ENCODE data around the gene GAB1. TPM values are rescaled to one million over a fixed set of nuclear protein-coding genes. Genes with fewer than 3 reads are reported as not detected.

The GAB1 gene
- total and polyA plus RNA-seq, 2 of the 13 experiments (the other 11 are each of a cell fraction or from before 2014, with no cell fraction given): 8.7 to 14.7 TPM

DNA sequence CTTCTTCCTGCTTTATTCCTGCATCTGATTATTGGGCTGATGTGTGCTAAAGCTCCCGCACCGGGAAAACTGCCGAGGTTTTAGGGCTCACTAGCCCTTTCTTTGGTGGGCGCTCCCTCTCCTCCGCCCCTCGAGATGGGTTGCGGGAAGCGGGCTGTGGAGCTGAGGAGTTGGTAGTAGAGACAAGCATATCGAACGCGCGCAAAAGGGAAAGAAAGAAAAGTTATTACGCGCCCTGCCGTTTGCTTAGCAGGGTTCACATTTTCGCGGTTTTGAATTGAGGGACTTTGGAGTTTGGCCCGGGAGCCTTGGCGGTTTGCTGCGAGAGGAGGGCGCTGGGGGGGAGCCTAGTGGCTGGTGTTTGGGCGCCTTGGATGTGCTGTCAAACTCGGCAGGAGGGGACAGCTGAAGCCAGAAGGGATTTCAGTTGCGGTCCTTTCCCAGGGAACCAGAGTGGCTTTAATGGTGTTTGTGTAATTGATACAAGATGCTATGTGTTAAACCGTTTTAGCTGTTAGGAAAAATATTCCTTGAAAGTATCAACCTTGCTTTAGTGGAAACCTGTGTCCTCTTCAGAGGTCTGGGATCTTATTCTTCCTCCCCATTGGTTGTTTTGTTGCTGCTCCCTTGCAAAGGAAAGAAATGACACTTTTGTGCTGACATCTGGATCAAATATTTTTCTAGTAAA is 1.1 kb downstream of the GAB1 start (continued):
- TF ChIP-seq ZBTB8A (CRISPR knock-in tag; IDR thresholded peaks at IDR 0.05; ENCODE audit: borderline replicate concordance, low read depth) (peak; percentile 39; the same call in 1 of the 2 replicates), ZNF678 (CRISPR knock-in tag; IDR thresholded peaks at IDR 0.05) (no peak), ZNF841 (CRISPR knock-in tag; IDR thresholded peaks at IDR 0.05; ENCODE audit: borderline replicate concordance) (no peak), ZFP36L1 (CRISPR knock-in tag; IDR thresholded peaks at IDR 0.05) (no peak), ADNP (CRISPR knock-in tag; IDR thresholded peaks at IDR 0.05) (no peak), ZHX2 (IDR thresholded peaks at IDR 0.05; ENCODE audit: low read depth) (no peak), ZHX2 (CRISPR knock-in tag; IDR thresholded peaks at IDR 0.05; ENCODE audit: borderline replicate concordance) (no peak), NFYC (CRISPR knock-in tag; IDR thresholded peaks at IDR 0.05) (no peak), ZSCAN25 (CRISPR knock-in tag; IDR thresholded peaks at IDR 0.05) (no peak), ZNF432 (CRISPR knock-in tag; IDR thresholded peaks at IDR 0.05; ENCODE audit: borderline replicate concordance) (no peak), CSRNP1 (CRISPR knock-in tag; IDR thresholded peaks at IDR 0.05) (no peak), DNMT3B (CRISPR knock-in tag; conservative IDR thresholded peaks at IDR 0.05) (no peak), ETS1 (CRISPR knock-in tag; IDR thresholded peaks at IDR 0.05) (no peak), ZNF569 (CRISPR knock-in tag; IDR thresholded peaks at IDR 0.05; ENCODE audit: borderline replicate concordance) (no peak), KLF13 (CRISPR knock-in tag; IDR thresholded peaks at IDR 0.05) (no peak)
- TF ChIP-seq, protein P1, sequence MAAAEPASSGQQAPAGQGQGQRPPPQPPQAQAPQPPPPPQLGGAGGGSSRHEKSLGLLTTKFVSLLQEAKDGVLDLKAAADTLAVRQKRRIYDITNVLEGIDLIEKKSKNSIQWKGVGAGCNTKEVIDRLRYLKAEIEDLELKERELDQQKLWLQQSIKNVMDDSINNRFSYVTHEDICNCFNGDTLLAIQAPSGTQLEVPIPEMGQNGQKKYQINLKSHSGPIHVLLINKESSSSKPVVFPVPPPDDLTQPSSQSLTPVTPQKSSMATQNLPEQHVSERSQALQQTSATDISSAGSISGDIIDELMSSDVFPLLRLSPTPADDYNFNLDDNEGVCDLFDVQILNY (CRISPR knock-in tag; conservative IDR thresholded peaks at IDR 0.05): no peak
- TF ChIP-seq, protein P2, sequence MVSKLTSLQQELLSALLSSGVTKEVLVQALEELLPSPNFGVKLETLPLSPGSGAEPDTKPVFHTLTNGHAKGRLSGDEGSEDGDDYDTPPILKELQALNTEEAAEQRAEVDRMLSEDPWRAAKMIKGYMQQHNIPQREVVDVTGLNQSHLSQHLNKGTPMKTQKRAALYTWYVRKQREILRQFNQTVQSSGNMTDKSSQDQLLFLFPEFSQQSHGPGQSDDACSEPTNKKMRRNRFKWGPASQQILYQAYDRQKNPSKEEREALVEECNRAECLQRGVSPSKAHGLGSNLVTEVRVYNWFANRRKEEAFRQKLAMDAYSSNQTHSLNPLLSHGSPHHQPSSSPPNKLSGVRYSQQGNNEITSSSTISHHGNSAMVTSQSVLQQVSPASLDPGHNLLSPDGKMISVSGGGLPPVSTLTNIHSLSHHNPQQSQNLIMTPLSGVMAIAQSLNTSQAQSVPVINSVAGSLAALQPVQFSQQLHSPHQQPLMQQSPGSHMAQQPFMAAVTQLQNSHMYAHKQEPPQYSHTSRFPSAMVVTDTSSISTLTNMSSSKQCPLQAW (CRISPR knock-in tag; IDR thresholded peaks at IDR 0.05): peak; percentile 25; the same call in 1 of the 2 replicates
